NCI-H1048 (cell line): Measurements from ENCODE around the gene CTAGE1.
"Not testable (repeated sequence)": the region's sequence is repeated elsewhere in the genome, so short reads cannot be mapped to it uniquely, and the experiment has no call there.

ENCODE experiments used
- DNase-seq: peaks from one replicate; lab custom pipeline; 2025; lab: John Stamatoyannopoulos, UW

Gene CTAGE1

GRCh38 chr18:22434973-22435608, 17.4 kb upstream of the CTAGE1 start:
- no peak for DNase-seq

DNA sequence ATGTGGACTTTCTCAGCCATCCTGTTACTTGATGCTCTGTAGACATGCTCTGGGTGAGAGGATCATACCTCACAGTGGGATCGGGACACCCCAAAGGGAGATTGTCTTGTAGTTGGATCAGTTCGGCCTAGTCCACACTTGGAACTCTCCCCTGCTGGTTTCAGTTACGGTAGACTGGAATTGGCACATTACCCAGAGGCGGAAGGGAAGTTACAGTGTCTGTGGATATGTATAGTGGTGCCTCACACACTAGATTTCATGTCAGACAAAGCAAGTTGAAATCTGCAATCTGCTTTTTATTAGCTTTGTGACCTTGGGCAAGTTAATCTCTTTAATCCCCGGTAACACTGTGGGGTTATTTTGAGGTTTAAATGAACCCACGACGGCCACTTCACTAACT, 16.2 kb upstream of the CTAGE1 start:
- DNase-seq = no peak

DNA sequence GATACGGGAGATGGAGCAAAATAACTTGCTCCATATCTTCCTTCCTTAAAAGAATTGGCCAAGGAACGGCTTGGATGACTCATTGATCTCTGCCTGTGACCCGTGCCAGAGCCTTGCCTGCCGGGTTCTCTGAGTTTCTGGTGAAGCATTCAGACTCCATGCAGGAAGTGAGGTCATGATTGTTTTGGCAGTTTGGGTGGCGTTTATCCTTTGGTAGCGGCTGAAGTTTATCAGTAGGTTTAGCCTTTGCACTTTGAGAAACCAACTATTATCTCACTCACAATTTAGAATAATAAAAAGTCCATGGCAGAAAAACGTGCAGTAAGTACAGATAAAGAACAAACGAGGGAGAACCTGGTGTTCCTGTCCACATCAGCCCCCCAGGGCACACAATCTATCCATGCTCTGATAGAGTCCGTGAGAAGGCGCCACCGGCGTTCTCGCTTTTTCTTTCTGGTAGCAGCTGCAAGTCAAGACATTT, 15.0 kb upstream of the CTAGE1 start:
- no peak for DNase-seq

DNA sequence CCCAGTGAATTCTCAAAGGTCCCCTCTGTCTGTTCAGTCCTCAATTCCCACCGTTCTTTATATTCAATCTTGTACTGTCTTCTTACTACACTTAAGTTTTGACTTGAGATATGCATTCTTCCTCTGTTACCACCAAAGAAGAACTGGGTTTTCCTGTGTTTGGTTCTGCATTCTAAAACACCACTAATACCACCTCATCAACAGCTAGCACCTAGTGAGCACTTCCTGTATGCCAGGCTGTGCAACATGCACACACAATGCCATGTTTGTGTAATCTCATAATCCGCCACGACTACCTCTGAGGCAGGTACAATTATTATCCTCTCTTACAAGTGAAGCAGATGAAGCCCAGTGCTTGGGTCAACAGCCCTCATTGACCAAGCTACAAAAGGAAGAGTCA, 11.8 kb upstream of the CTAGE1 start:
- no peak for DNase-seq

GRCh38 chr18:22428672-22429071, 11.0 kb upstream of the CTAGE1 start:
- DNase-seq = no peak

GRCh38 chr18:22427822-22428549, 10.3 kb upstream of the CTAGE1 start:
- DNase-seq = no peak

GRCh38 chr18:22424565-22424963, 6.8 kb upstream of the CTAGE1 start:
- DNase-seq = no peak

DNA sequence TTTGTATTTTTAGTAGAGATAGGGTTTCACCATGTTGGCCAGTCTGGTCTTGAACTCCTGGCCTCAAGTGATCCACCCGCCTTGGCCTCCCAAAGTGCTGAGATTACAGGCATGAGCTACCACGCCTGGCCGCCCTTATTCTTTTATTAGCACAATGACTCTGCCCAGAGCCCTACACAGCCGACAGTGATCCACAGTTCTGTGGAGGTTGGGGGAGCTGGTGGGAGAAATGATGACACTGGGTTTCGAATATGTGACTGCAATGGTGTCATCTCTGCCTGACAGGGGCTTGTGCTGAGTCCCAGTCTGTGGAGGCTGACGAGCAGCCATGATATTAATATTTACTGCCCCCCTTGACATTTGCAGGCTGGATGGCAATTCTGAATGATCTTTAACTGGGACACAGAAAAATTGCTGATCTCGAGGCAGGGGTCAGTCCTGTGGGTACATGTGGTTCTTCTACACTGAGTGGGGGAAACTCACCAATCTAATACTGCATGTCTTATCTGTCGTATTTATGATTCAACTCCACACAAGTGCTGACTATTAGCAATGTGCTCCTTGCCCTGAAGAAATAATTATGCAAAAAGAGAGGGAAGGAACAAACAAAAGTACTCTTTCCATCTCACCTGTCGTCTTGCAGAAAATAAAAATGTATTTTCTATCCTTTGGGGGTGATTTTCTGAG, 6.3 kb upstream of the CTAGE1 start:
- no peak for DNase-seq

DNA sequence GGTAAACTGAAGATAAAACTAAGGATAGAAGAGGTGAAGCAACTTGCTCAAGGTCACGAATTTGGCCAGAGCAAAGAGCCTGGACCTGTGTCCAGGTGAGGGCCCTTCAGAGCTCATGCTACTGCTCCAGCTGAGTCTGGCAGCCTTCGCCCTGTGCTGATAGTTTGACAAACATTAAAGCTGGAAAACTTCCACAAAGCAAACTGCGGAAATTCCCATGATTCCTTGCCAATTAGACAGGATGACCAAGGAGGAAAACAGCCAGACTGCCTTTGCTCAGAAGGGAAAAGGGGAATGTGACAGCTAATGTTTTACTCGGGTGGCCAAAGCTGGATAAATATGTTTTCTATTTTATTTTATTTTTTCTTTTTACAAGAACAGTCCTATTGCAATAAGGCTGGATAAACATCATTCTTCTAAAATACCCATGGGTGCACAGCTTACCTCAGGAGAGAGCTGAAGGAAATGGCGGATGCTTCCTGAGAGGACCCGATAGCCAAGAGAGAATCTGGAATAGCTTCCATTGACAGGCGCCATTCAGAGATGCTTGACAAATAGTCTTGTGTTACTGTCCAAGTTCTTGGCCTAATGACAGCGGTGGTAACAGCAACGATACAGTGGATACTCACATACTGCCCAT, 5.3 kb upstream of the CTAGE1 start:
- DNase-seq = no peak

DNA sequence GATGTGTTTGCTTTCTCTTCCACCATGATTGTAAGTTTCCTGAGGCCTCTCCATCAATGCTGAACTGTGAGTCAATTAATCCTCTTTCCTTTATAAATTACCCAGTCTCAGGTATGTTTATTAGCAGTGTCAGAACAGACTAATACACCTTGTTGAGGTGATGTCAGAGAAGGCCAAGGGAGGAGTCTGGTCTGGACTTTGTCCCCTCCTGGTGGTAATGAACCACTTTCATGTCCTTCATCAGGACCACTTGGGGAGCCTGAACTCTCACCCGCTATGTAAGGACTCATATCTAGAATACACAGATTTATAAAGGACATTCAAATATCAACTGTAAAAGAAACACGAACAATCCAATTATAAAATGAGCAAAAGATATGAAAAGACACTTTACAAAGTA, 2.9 kb upstream of the CTAGE1 start:
- no peak for DNase-seq

DNA sequence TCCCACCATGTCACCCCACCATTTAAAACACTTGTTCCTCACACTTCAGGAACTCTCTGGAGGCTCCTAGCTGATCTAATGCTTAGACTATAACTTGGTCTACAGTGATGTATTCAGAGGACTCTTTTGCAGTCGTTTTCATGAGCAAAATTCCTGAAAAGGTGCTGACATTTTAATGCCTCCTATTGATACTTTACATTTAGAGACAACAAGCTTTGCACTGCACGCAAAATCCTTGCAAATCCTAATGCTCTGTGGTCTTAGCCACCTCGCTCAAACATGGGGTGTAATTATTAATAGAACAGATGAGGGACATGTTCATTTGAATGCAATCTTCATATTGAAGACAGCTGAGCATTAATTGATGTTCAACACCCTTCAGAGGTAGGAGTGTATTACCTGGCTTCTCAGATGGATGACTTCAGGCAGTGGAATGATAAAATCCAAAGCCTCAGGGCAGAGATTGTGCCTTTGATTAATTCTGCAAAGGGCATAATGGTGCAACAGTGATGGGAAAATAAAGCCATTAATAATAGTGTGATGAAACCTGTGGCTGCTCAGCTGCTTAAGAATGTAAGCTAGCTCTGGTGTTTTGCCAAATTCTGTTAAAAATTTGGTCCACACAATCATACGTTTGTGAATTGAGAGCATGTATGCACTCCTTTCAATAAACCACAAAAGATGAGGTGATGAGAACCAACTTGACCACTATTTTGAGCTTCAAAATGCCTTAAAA, 5.4 kb downstream of the CTAGE1 start:
- DNase-seq = no peak

- DNase-seq = no peak
Observed at GRCh38 chr18:22411446-22411845, 6.3 kb downstream of the CTAGE1 start.

GRCh38 chr18:22410126-22410525, 7.6 kb downstream of the CTAGE1 start:
- DNase-seq = no peak

DNA sequence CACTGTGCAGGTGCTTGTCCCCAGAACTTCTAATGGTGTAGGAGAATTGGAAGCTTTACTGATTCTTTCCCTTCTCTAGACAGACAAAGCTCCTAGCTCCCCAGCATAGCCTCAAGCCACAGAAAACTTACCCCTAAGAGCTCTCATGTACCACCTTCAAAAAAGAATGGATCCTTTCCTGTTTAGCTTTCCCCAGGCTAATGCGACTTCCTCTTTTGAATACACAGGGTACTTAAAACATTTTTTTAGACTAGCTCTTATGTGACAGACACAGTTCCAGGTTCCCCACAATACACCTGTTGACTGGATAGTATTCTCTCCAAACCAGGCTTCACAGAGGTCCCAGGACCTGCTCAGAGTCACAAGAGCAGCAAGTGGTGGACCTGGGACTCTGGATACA, 8.3 kb downstream of the CTAGE1 start:
- DNase-seq = no peak

GRCh38 chr18:22408059-22408458, 9.7 kb downstream of the CTAGE1 start:
- DNase-seq = no peak

DNA sequence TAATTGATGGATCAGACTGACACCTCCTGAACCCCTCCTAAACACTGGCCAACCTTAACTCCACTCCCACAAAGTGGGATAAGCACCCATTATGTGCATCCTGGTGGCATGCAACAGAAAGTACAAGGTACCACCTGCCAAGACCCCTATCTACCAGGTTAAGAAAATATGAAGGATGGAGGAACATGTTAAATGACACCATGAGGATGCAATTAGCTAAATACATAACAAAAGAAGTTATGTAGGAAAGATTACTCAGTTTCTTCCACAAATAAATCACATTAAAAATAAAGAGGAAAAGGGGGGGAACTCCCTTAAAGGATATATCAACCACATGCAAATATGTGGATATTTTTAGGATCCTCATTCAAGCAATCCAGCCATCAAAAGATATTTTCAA, 12.6 kb downstream of the CTAGE1 start:
- no peak for DNase-seq

- DNase-seq = no peak
Observed at GRCh38 chr18:22403950-22404349, 13.8 kb downstream of the CTAGE1 start.

DNA sequence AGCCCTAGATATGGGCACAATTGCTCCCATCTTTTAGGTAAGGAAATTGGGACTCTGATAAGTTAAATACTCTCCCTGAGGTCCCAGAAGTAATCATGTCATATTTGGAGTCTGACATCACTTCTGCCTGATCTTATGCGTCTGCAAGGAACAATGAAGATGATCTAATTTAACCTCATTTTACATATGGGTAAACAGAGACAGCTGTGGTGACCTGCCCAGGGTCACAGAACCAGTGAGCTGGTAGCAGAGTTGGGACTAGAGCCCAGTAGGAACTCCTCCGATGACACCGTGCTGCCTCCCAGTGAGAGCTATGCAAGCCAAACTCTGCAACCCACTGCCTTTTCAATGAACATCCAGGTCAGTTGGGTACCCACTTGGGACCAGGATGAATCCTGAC, 17.8 kb downstream of the CTAGE1 start:
- DNase-seq = no peak

- DNase-seq = no peak
Observed at GRCh38 chr18:22398464-22398863, 19.3 kb downstream of the CTAGE1 start.

- no peak for DNase-seq
Observed at GRCh38 chr18:22394428-22394827, 23.3 kb downstream of the CTAGE1 start.

GRCh38 chr18:22393164-22393563, 24.6 kb downstream of the CTAGE1 start:
- DNase-seq = not testable (repeated sequence)
